Raji (cell line): ENCODE results near the gene ISG20.

Source experiments
- POLR2A ChIP-seq: IDR thresholded peaks from 2 replicates; pipeline ENCODE4 v1.6.1; 2011; ENCODE audit warnings: low read depth, low read length, control low read depth; ENCODE audit not compliant: insufficient read depth

ISG20 gene

GRCh38 chr15:88638626-88639372 lies at the start of gene ISG20:
Gene ISG20, plus strand, starts transcription at chr15:88639016. Its CDS starts 351 bp downstream, at chr15:88639367.
- TF ChIP-seq POLR2A, result peak; percentile 94

- no peak for TF ChIP-seq POLR2A
These were observed 48.1 kb upstream of the ISG20 start for GRCh38 chr15:88590759-88591158.

- TF ChIP-seq POLR2A, result no peak
These were observed 47.4 kb upstream of the ISG20 start for GRCh38 chr15:88591384-88591783.

- no peak for TF ChIP-seq POLR2A
These were observed 34.9 kb upstream of the ISG20 start for GRCh38 chr15:88603885-88604284.

GRCh38 chr15:88604381-88605188 lies 34.2 kb upstream of the ISG20 start:
- no peak for TF ChIP-seq POLR2A

GRCh38 chr15:88605189-88606069 lies 33.4 kb upstream of the ISG20 start:
- TF ChIP-seq POLR2A, result no peak

- no peak for TF ChIP-seq POLR2A
These were observed 32.6 kb upstream of the ISG20 start for GRCh38 chr15:88606070-88606794.

GRCh38 chr15:88607951-88608350 lies 30.9 kb upstream of the ISG20 start:
- no peak for TF ChIP-seq POLR2A

GRCh38 chr15:88608607-88609181 lies 30.1 kb upstream of the ISG20 start:
- no peak for TF ChIP-seq POLR2A

- TF ChIP-seq POLR2A, result no peak
These were observed 29.3 kb upstream of the ISG20 start for GRCh38 chr15:88609344-88610090.

GRCh38 chr15:88610701-88611231 lies 28.1 kb upstream of the ISG20 start:
- TF ChIP-seq POLR2A, result no peak

GRCh38 chr15:88612186-88612796 lies 26.5 kb upstream of the ISG20 start:
- no peak for TF ChIP-seq POLR2A
